Loucy (cell line): Measurements from ENCODE around the gene ANKRD10.

ENCODE experiments used
- H2AFZ ChIP-seq: fragments of 200-600 bp; sonication (generic); 2 replicates; pipeline ENCODE4 v1.6.0; 2016; ENCODE audit warnings: antibody characterized with exemption, mild to moderate bottlenecking, low read length, moderate library complexity
- H3F3A ChIP-seq: fragments of 200-600 bp; 2 replicates; pipeline ENCODE4 v1.6.0; 2016; ENCODE audit warnings: antibody characterized with exemption, low read depth, mild to moderate bottlenecking
- H3K27me3 ChIP-seq: fragments of 200-600 bp; sonication (generic); 2 replicates; pipeline ENCODE4 v1.6.1; 2014; ENCODE audit warnings: low read length, mild to moderate bottlenecking; ENCODE audit not compliant: insufficient read depth, poor library complexity, severe bottlenecking
- H3K36me3 ChIP-seq: fragments of 200-600 bp; sonication (generic); 2 replicates; pipeline ENCODE4 v1.6.1; 2016; ENCODE audit warnings: low read length; ENCODE audit not compliant: insufficient read depth
- H3K4me1 ChIP-seq: fragments of 200-600 bp; sonication (generic); 2 replicates; pipeline ENCODE4 v1.5.1; 2014; ENCODE audit warnings: low read length, mild to moderate bottlenecking; ENCODE audit not compliant: insufficient read depth, poor library complexity, severe bottlenecking
- H3K4me2 ChIP-seq: fragments of 200-600 bp; sonication (generic); 2 replicates; pipeline ENCODE4 v1.6.0; 2014; ENCODE audit warnings: antibody characterized with exemption, low read length, low read depth, mild to moderate bottlenecking; ENCODE audit not compliant: poor library complexity, severe bottlenecking
- H3K4me3 ChIP-seq: fragments of 200-600 bp; sonication (generic); 2 replicates; pipeline ENCODE4 v1.5.1; 2014; ENCODE audit warnings: low read length, mild to moderate bottlenecking, mixed read lengths; ENCODE audit not compliant: poor library complexity, severe bottlenecking
- H3K79me2 ChIP-seq: fragments of 200-600 bp; sonication (generic); 2 replicates; pipeline ENCODE4 v1.6.1; 2014; ENCODE audit warnings: low read length; ENCODE audit not compliant: insufficient read depth
- H3K9ac ChIP-seq: fragments of 200-600 bp; sonication (generic); 2 replicates; pipeline ENCODE4 v1.6.0; 2014; ENCODE audit warnings: mild to moderate bottlenecking, low read depth, low read length, moderate library complexity; ENCODE audit not compliant: poor library complexity, severe bottlenecking
- H3K9me2 ChIP-seq: fragments of 200-600 bp; sonication (generic); replicated peaks from 2 replicates; pipeline ENCODE4 v1.6.1; 2016; ENCODE audit warnings: low read depth, low read length, mixed read lengths
- H3K9me3 ChIP-seq: fragments of 200-600 bp; sonication (generic); 2 replicates; pipeline ENCODE4 v1.6.1; 2014; ENCODE audit warnings: mild to moderate bottlenecking, antibody characterized with exemption, low read length, low read depth; ENCODE audit not compliant: insufficient read depth
- H4K20me1 ChIP-seq: fragments of 200-600 bp; sonication (generic); 2 replicates; pipeline ENCODE4 v1.6.0; 2014; ENCODE audit warnings: antibody characterized with exemption, low read length, mild to moderate bottlenecking; ENCODE audit not compliant: insufficient read depth, poor library complexity, severe bottlenecking
- CTCF ChIP-seq: fragments of 200-600 bp; sonication (generic); conservative IDR thresholded peaks from 2 replicates; pipeline ENCODE4 v1.5.1; 2014; ENCODE audit warnings: mild to moderate bottlenecking, antibody characterized with exemption, low read length
- EZH2phosphoT487 ChIP-seq: fragments of 200-600 bp; IDR thresholded peaks from 2 replicates; pipeline ENCODE4 v1.6.1; 2018; ENCODE audit warnings: antibody characterized with exemption, mild to moderate bottlenecking, moderate library complexity, borderline replicate concordance

ANKRD10 gene

GRCh38 chr13:110924639-110924934 lies 9.7 kb upstream of the ANKRD10 start:
- Histone ChIP-seq H3K4me3 (no peak overlapping the region), H2AFZ (no peak overlapping the region), H3K27me3 (no peaks in the 10 kb centered on the region), H3K79me2 (no peaks in the 10 kb centered on the region), H4K20me1 (no peaks in the 10 kb centered on the region), H3K4me1 (no peaks in the 10 kb centered on the region), H3K4me2 (no peak overlapping the region), H3K9me3 (no peaks in the 10 kb centered on the region), H3F3A (no peaks in the 10 kb centered on the region), H3K9ac (no peak overlapping the region), H3K9me2 (no peaks in the 10 kb centered on the region), H3K36me3 (no peaks in the 10 kb centered on the region)
- no peak for TF ChIP-seq CTCF
- TF ChIP-seq EZH2phosphoT487, result no peak

- no peak overlapping the region for H3K9ac ChIP-seq
- TF ChIP-seq EZH2phosphoT487 (no peak), CTCF (no peak)
- no peaks in the 10 kb centered on the region for H4K20me1 ChIP-seq
- no peak overlapping the region for H3K4me2 ChIP-seq
- H3F3A ChIP-seq, result no peaks in the 10 kb centered on the region
- H3K27me3 ChIP-seq, result no peaks in the 10 kb centered on the region
- no peaks in the 10 kb centered on the region for H3K9me3 ChIP-seq
- no peaks in the 10 kb centered on the region for H3K36me3 ChIP-seq
- no peak overlapping the region for H3K4me3 ChIP-seq
- no peak overlapping the region for H2AFZ ChIP-seq
- no peaks in the 10 kb centered on the region for H3K79me2 ChIP-seq
- no peaks in the 10 kb centered on the region for H3K9me2 ChIP-seq
- H3K4me1 ChIP-seq, result no peaks in the 10 kb centered on the region
Observed at GRCh38 chr13:110923777-110924638, 9.1 kb upstream of the ANKRD10 start.

GRCh38 chr13:110923086-110923485 lies 8.2 kb upstream of the ANKRD10 start:
- Histone ChIP-seq H4K20me1 (no peaks in the 10 kb centered on the region), H3K4me1 (no peaks in the 10 kb centered on the region), H3K9me3 (no peaks in the 10 kb centered on the region), H3K4me2 (no peak overlapping the region), H3K9me2 (no peaks in the 10 kb centered on the region), H3K9ac (no peak overlapping the region), H3K4me3 (no peak overlapping the region), H3K36me3 (no peaks in the 10 kb centered on the region), H2AFZ (no peak overlapping the region), H3F3A (no peaks in the 10 kb centered on the region), H3K79me2 (no peaks in the 10 kb centered on the region), H3K27me3 (no peaks in the 10 kb centered on the region)
- no peak for TF ChIP-seq EZH2phosphoT487
- no peak for TF ChIP-seq CTCF
